Tibial nerve (tissue), 4 donors: ENCODE results near the gene HS2ST1. TPM values are rescaled to one million over a fixed set of nuclear protein-coding genes. Genes with fewer than 3 reads are reported as not detected.

Experiments used
- DNase-seq, 2 donors: peaks; one replicate each; pipeline ENCODE4 v3.0.0-alpha.2; 2019; ENCODE audit warnings: low spot score in 2 of 2
- H3K27ac ChIP-seq, 4 donors: fragments of 200-600 bp; sonication (generic) in 3 of 4; one replicate each; pipeline ENCODE4 v1.5.1; 2017 to 2019; ENCODE audit warnings: mild to moderate bottlenecking in 1 of 4
- H3K27me3 ChIP-seq, 2 donors: fragments of 200-600 bp; sonication (generic) in 1 of 2; one replicate each; pipeline versions ENCODE4 v1.5.1 to v1.6.0; 2017 to 2019
- H3K36me3 ChIP-seq, 3 donors: fragments of 200-600 bp; sonication (generic); one replicate each; pipeline ENCODE4 v1.5.1; 2018 to 2019
- H3K4me1 ChIP-seq, 4 donors: fragments of 200-600 bp; sonication (generic) in 3 of 4; one replicate each; pipeline ENCODE4 v1.5.1; 2017 to 2019
- H3K4me3 ChIP-seq, 4 donors: fragments of 200-600 bp; sonication (generic) in 3 of 4; one replicate each; pipeline ENCODE4 v1.5.1; 2017 to 2019; ENCODE audit warnings: mild to moderate bottlenecking in 1 of 4, moderate library complexity in 1 of 4
- H3K9me3 ChIP-seq, 4 donors: fragments of 200-600 bp; sonication (generic) in 3 of 4; one replicate each; pipeline ENCODE4 v1.5.1; 2017 to 2019
- EP300 ChIP-seq, 2 donors: sonication (generic); formaldehyde crosslinking; IDR thresholded peaks; one replicate each; pipeline ENCODE4 v1.6.1; 2017; ENCODE audit warnings: antibody characterized with exemption in 2 of 2, mild to moderate bottlenecking in 1 of 2
- POLR2A ChIP-seq, 2 donors: fragments of 450-650 bp; IDR thresholded peaks; one replicate each; pipeline ENCODE4 v1.6.1; 2017; ENCODE audit warnings: antibody characterized with exemption in 2 of 2, mild to moderate bottlenecking in 2 of 2, moderate library complexity in 2 of 2
- WGBS, 2 donors: methylation state at CpG; one replicate each; pipeline ENCODE4 v1.1.5; 2018; 5-methylcytosine and 5-hydroxymethylcytosine counted together
- total RNA-seq, 4 donors: library from RNA; depleted of rRNA; stranded (reverse); fragments of >200 nt; gene quantifications; one replicate each; pipeline ENCODE4 v1.1.0, GENCODE V29; 2016
- TF ChIP-seq, protein P1 (sequence below), 5 experiments: fragments of 200-600 bp in 3 of 5; fragments of 450-650 bp in 2 of 5; sonication (generic) in 3 of 5; IDR thresholded peaks; one replicate each; pipeline ENCODE4 v1.5.1; 2016 to 2019; ENCODE audit warnings: antibody characterized with exemption in 5 of 5, mild to moderate bottlenecking in 3 of 5, moderate library complexity in 2 of 5

The HS2ST1 gene
- total RNA-seq, 4 donors from 2014 or later, result 10.3 to 12.9 (median 11.2) TPM

DNA sequence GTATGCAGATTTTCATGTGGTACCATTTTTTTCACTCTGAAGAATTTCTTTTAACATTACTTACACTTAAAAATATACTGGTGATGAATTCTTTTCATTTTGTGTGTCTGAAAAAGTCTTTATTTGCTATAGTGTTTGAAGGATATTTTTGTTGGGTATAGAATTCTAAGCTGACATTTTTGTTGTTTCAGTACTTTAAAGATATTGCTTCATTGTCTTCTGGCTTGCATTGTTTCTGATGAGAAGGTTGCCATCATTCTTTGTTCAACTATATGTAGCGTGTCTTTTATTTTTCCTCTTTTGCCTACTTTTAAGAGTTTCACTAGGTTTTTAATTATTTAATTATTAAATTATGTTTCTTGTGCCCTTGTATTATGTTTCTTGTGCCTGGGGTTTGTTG lies 8.0 kb downstream of the HS2ST1 start:
- no peaks in the 10 kb centered on the region for H3K36me3 ChIP-seq
- H3K9me3 ChIP-seq, result peaks cover 0 to 14% (median 2%) of the 10 kb centered on the region in 4 donors
- H3K27ac ChIP-seq, result no peak overlapping the region
- no peaks in the 10 kb centered on the region for H3K4me1 ChIP-seq
- DNase-seq, result no peak
- no peaks in the 10 kb centered on the region for H3K27me3 ChIP-seq
- TF ChIP-seq EP300 (IDR thresholded peaks at IDR 0.05) (no peak), POLR2A (IDR thresholded peaks at IDR 0.05) (no peak)
- TF ChIP-seq, protein P1, sequence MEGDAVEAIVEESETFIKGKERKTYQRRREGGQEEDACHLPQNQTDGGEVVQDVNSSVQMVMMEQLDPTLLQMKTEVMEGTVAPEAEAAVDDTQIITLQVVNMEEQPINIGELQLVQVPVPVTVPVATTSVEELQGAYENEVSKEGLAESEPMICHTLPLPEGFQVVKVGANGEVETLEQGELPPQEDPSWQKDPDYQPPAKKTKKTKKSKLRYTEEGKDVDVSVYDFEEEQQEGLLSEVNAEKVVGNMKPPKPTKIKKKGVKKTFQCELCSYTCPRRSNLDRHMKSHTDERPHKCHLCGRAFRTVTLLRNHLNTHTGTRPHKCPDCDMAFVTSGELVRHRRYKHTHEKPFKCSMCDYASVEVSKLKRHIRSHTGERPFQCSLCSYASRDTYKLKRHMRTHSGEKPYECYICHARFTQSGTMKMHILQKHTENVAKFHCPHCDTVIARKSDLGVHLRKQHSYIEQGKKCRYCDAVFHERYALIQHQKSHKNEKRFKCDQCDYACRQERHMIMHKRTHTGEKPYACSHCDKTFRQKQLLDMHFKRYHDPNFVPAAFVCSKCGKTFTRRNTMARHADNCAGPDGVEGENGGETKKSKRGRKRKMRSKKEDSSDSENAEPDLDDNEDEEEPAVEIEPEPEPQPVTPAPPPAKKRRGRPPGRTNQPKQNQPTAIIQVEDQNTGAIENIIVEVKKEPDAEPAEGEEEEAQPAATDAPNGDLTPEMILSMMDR (IDR thresholded peaks at IDR 0.05), result no peak
- 96 to 100% methylated on average over 1 of the region's 1 CpG for WGBS, 2 donors
- no peak overlapping the region for H3K4me3 ChIP-seq

DNA sequence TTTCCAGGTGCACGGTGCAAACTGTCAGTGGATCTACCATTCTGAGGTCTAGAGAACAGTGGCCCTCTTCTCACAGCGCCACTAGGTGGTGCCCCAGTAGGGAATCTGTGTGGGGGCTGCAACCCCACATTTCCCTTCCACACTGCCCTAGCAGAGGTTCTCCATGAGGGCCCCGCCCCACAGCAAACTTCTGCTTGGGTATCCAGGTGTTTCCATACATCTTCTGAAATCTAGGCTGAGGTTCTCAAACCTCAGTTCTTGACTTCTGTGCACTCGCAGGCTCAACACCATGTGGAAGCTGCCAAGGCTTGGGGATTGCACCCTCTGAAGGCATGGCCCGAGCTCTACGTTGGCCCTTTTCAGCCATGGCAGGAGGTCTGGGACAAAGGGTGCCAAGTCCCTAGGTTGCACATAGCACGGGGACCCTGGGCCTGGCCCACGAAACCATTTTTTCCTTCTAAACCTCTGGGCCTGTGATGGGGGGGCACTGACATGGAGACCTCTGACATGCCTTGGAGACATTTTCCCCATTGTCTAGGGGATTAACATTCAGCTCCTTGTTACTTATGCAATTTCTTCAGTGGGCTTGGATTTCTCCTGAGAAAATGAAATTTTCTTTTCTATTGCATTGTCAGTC lies 10.0 kb downstream of the HS2ST1 start:
- H3K36me3 ChIP-seq, result no peaks in the 10 kb centered on the region
- WGBS, 2 donors, result 98% methylated on average over 8 of the region's 8 CpGs
- no peak overlapping the region for H3K4me3 ChIP-seq
- no peak for TF ChIP-seq POLR2A (IDR thresholded peaks at IDR 0.05)
- TF ChIP-seq EP300 (IDR thresholded peaks at IDR 0.05), result no peak
- TF ChIP-seq, protein P1 (IDR thresholded peaks at IDR 0.05), result no peak
- no peak overlapping the region for H3K27ac ChIP-seq
- no peak for DNase-seq
- H3K27me3 ChIP-seq, result no peaks in the 10 kb centered on the region
- peaks cover 0 to 14% (median 2%) of the 10 kb centered on the region in 4 donors for H3K9me3 ChIP-seq
- no peaks in the 10 kb centered on the region for H3K4me1 ChIP-seq

DNA sequence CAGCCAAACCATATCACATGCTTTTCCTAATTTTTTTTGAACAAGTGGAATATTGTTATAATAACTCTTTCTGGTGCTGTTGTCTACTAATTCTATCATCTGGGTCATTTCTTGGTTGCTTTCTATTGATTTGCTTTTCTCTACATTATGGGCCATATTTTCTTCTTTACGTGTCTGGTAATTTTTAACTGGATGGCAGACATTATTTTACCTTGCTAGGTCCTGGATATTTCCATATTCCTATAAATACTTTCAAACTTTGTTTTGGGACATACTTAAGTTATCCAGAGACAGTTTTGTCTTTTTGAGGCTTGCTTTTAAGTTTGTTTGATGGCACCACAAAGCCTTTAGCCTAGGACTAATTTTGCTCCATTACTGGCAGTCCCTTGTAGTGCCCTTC lies 11.3 kb downstream of the HS2ST1 start:
- TF ChIP-seq POLR2A (IDR thresholded peaks at IDR 0.05), result no peak
- no peak for TF ChIP-seq EP300 (IDR thresholded peaks at IDR 0.05)
- TF ChIP-seq, protein P1 (IDR thresholded peaks at IDR 0.05), result no peak
- peaks cover 0 to 14% (median 2%) of the 10 kb centered on the region in 4 donors for H3K9me3 ChIP-seq
- H3K4me1 ChIP-seq, result no peaks in the 10 kb centered on the region
- H3K27ac ChIP-seq, result no peak overlapping the region
- no peaks in the 10 kb centered on the region for H3K27me3 ChIP-seq
- 96 to 100% methylated on average over 1 of the region's 1 CpG for WGBS, 2 donors
- no peaks in the 10 kb centered on the region for H3K36me3 ChIP-seq
- no peak for DNase-seq
- H3K4me3 ChIP-seq, result no peak overlapping the region

DNA sequence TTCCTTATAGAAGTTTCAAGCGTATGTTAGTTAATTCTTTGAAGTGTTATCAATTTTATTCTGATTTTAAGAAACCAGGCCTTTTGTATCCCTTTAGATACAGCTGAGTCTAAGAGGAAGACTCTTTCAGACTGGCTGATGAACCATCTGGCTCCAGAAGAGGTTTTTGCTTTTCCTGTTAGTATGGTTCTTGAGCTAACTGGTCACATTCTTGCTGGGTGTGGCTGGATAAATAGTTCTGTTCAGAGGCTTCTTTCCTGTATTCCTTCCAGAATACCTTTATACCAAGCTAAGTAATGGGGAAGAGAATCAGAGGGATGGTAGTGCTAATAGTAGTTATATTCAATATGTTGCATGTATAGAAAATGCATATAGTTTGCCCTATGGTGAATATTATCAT lies 12.4 kb downstream of the HS2ST1 start:
- peaks cover 0 to 7% (median 2%) of the 10 kb centered on the region in 4 donors for H3K9me3 ChIP-seq
- no peaks in the 10 kb centered on the region for H3K27me3 ChIP-seq
- H3K4me3 ChIP-seq, result no peak overlapping the region
- no peak for TF ChIP-seq POLR2A (IDR thresholded peaks at IDR 0.05)
- TF ChIP-seq EP300 (IDR thresholded peaks at IDR 0.05), result no peak
- TF ChIP-seq, protein P1 (IDR thresholded peaks at IDR 0.05), result no peak
- no peak overlapping the region for H3K27ac ChIP-seq
- H3K4me1 ChIP-seq, result no peaks in the 10 kb centered on the region
- H3K36me3 ChIP-seq, result no peaks in the 10 kb centered on the region
- 97 to 98% methylated on average over 1 of the region's 1 CpG for WGBS, 2 donors
- no peak for DNase-seq

DNA sequence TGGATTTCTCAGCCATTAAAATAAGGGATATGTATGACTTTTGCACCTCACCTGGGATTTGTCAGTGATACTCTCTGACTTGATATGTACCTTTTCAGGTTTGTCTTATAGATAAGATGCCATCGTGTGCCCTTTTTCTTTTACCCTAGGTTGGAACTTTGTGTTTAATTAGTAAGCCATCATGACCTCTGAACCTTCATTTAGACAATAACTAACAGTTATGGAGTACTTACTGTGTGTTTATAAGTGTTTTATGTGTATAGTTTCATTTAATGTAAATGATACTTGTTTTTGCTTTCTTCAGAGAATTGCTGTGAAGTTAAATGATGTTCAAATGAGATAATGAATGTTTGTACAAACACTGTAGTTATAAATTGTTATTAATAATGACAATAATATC lies 14.4 kb downstream of the HS2ST1 start:
- 87 to 89% methylated on average over 1 of the region's 1 CpG for WGBS, 2 donors
- H3K27ac ChIP-seq, result no peak overlapping the region
- no peaks in the 10 kb centered on the region for H3K4me1 ChIP-seq
- no peak for TF ChIP-seq EP300 (IDR thresholded peaks at IDR 0.05)
- TF ChIP-seq, protein P1 (IDR thresholded peaks at IDR 0.05), result no peak
- no peak for TF ChIP-seq POLR2A (IDR thresholded peaks at IDR 0.05)
- H3K9me3 ChIP-seq, result no peaks in the 10 kb centered on the region
- DNase-seq, result no peak
- H3K36me3 ChIP-seq, result no peaks in the 10 kb centered on the region
- H3K27me3 ChIP-seq, result no peaks in the 10 kb centered on the region
- no peak overlapping the region for H3K4me3 ChIP-seq
